ENCODE data around the gene COL1A1. TPM values are rescaled to one million over a fixed set of nuclear protein-coding genes. Genes with fewer than 3 reads are reported as not detected.

COL1A1 gene
- total and polyA plus RNA-seq, 2 of the 13 experiments (the other 11 are each of a cell fraction or from before 2014, with no cell fraction given): 0.05 TPM; not detected in 1

DNA sequence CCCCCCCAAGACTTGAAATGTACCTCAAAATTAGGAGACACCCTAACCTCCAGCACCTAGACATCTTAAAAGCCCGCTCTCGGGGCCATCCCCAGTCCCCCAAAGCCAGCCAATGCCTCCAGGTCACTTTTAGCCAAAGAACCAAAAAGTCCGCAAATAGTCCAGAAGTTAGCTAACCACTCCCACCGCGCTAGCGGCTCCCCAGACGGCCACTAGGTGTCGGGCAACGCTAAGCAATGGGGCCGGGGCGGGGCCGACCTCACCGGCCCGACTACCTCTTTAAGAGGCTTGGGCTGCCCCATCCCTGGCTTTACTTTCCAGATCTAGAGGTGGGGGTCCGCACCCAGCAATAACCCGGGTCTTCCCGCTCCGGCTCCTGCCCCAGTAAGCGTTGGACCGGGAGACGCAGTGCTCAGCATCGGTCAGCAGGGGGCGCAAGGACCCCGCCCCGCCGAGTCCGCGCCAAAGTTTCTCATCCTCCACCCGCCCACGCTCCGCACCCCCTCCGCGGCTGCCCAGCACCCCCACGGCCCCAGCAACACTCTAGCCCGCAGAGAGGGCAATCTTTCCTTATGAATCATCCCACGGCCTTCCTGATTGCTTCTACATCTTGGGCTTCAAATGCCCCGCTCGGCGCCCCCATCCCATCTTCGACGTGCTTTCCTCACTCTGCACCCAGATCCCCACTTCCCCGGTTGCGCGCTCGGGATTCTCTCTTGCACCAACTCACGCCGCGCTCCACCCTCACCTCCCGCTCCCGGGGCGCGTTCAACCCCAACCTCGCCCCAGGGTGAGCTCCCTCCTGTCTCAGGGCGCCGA lies 765 bp downstream of the COL1A1 start (continued):
- TF ChIP-seq SRSF9 (IDR thresholded peaks at IDR 0.05; ENCODE audit: borderline replicate concordance, insufficient read depth, low read depth, low read length, poor library complexity, severe bottlenecking) (no peak), SMAD3 (CRISPR knock-in tag; IDR thresholded peaks at IDR 0.05) (peak; percentile 76; the same call in 1 of the 2 replicates), ZFP36 (IDR thresholded peaks at IDR 0.05; ENCODE audit: borderline replicate concordance, low read depth, low read length, partially characterized antibody) (no peak), ZBTB7B (CRISPR knock-in tag; IDR thresholded peaks at IDR 0.05) (peak; percentile 56), ZNF780A (CRISPR knock-in tag; IDR thresholded peaks at IDR 0.05) (no peak), NR2F2 (IDR thresholded peaks at IDR 0.05; ENCODE audit: borderline replicate concordance, low read depth) (no peak), ATF1 (CRISPR knock-in tag; IDR thresholded peaks at IDR 0.05) (no peak), ZBTB20 (CRISPR knock-in tag; IDR thresholded peaks at IDR 0.05; ENCODE audit: borderline replicate concordance, low read depth) (no peak), GATAD1 (CRISPR knock-in tag; IDR thresholded peaks at IDR 0.05) (no peak), ZNF766 (CRISPR knock-in tag; IDR thresholded peaks at IDR 0.05; ENCODE audit: borderline replicate concordance) (no peak), ETV6 (CRISPR knock-in tag; conservative IDR thresholded peaks at IDR 0.05) (peak; percentile 79; the same call in 1 of the 2 replicates), ZNF816 (CRISPR knock-in tag; IDR thresholded peaks at IDR 0.05; ENCODE audit: borderline replicate concordance) (0 out of 2 replicates have a peak, but pooled peaks have one; percentile 27), SP1 (IDR thresholded peaks at IDR 0.05) (no peak), SP1 (CRISPR knock-in tag; IDR thresholded peaks at IDR 0.05) (no peak; the same call in 1 of the 2 replicates), ZNF234 (CRISPR knock-in tag; conservative IDR thresholded peaks at IDR 0.05) (no peak), ZUFSP (CRISPR knock-in tag; IDR thresholded peaks at IDR 0.05; ENCODE audit: borderline replicate concordance) (no peak), ZNF225 (CRISPR knock-in tag; IDR thresholded peaks at IDR 0.05) (no peak), CCAR2 (optimal IDR thresholded peaks at IDR 0.05; ENCODE audit: low read depth, low read length) (no peak), DR1 (CRISPR knock-in tag; IDR thresholded peaks at IDR 0.05) (no peak), ZBTB42 (CRISPR knock-in tag; IDR thresholded peaks at IDR 0.05) (no peak), ATF7 (IDR thresholded peaks at IDR 0.05) (no peak), ATF7 (CRISPR knock-in tag; IDR thresholded peaks at IDR 0.05) (no peak), ZNF879 (CRISPR knock-in tag; IDR thresholded peaks at IDR 0.05) (no peak)
- TF ChIP-seq, protein P1, sequence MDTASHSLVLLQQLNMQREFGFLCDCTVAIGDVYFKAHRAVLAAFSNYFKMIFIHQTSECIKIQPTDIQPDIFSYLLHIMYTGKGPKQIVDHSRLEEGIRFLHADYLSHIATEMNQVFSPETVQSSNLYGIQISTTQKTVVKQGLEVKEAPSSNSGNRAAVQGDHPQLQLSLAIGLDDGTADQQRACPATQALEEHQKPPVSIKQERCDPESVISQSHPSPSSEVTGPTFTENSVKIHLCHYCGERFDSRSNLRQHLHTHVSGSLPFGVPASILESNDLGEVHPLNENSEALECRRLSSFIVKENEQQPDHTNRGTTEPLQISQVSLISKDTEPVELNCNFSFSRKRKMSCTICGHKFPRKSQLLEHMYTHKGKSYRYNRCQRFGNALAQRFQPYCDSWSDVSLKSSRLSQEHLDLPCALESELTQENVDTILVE (CRISPR knock-in tag; IDR thresholded peaks at IDR 0.05): 0 out of 2 replicates have a peak, but pooled peaks have one; percentile 20
- TF ChIP-seq, protein P2, sequence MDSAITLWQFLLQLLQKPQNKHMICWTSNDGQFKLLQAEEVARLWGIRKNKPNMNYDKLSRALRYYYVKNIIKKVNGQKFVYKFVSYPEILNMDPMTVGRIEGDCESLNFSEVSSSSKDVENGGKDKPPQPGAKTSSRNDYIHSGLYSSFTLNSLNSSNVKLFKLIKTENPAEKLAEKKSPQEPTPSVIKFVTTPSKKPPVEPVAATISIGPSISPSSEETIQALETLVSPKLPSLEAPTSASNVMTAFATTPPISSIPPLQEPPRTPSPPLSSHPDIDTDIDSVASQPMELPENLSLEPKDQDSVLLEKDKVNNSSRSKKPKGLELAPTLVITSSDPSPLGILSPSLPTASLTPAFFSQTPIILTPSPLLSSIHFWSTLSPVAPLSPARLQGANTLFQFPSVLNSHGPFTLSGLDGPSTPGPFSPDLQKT (CRISPR knock-in tag; IDR thresholded peaks at IDR 0.05; ENCODE audit: borderline replicate concordance): no peak
- TF ChIP-seq, protein P3, sequence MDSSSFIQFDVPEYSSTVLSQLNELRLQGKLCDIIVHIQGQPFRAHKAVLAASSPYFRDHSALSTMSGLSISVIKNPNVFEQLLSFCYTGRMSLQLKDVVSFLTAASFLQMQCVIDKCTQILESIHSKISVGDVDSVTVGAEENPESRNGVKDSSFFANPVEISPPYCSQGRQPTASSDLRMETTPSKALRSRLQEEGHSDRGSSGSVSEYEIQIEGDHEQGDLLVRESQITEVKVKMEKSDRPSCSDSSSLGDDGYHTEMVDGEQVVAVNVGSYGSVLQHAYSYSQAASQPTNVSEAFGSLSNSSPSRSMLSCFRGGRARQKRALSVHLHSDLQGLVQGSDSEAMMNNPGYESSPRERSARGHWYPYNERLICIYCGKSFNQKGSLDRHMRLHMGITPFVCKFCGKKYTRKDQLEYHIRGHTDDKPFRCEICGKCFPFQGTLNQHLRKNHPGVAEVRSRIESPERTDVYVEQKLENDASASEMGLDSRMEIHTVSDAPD (CRISPR knock-in tag; IDR thresholded peaks at IDR 0.05): no peak
